H1 (cell line): ENCODE data around the gene KLHL2.
"Not testable (repeated sequence)": the region's sequence is repeated elsewhere in the genome, so short reads cannot be mapped to it uniquely, and the experiment has no call there.

Source experiments
- CBX8 ChIP-seq: fragments of 300-800, 300-1000 bp; sonication (generic); IDR thresholded peaks from 2 replicates; pipeline ENCODE4 v1.7.1; 2016; ENCODE audit warnings: low read depth, low read length, borderline replicate concordance
- CHD2 ChIP-seq: IDR thresholded peaks from 2 replicates; pipeline ENCODE4 v1.6.1; 2012; ENCODE audit warnings: low read length, improper control_type of control experiment
- EZH2 ChIP-seq: fragments of 200-600 bp; sonication (generic); IDR thresholded peaks from 2 replicates; pipeline ENCODE4 v1.7.1; 2012; ENCODE audit warnings: low read depth, mild to moderate bottlenecking, moderate library complexity, low read length, inconsistent platforms; ENCODE audit not compliant: severe bottlenecking
- FOSL1 ChIP-seq: IDR thresholded peaks from 2 replicates; pipeline ENCODE4 v1.6.1; 2011; ENCODE audit warnings: mild to moderate bottlenecking, low read depth, low read length, moderate library complexity; ENCODE audit not compliant: insufficient read depth
- HDAC6 ChIP-seq: IDR thresholded peaks from one replicate; pipeline ENCODE4 v1.7.1; 2012; ENCODE audit warnings: low read depth, mild to moderate bottlenecking, inconsistent platforms, low read length, moderate library complexity
- POLR2A ChIP-seq, 2 experiments: IDR thresholded peaks; 1 replicate in 1 of 2; 2 replicates in 1 of 2; pipeline ENCODE4 v1.6.1; 2011; ENCODE audit warnings: low read depth in 2 of 2, low read length in 2 of 2, mild to moderate bottlenecking in 2 of 2; ENCODE audit errors: control extremely low read depth in 1 of 2
- RAD21 ChIP-seq, 2 experiments: IDR thresholded peaks in 1 of 2; conservative IDR thresholded peaks in 1 of 2; 2 replicates each; pipeline ENCODE4 v1.6.1; 2011; ENCODE audit warnings: low read depth in 2 of 2, low read length in 2 of 2, improper control_type of control experiment in 1 of 2, inconsistent platforms in 1 of 2, mild to moderate bottlenecking in 1 of 2, moderate library complexity in 1 of 2
- RFX5 ChIP-seq: IDR thresholded peaks from 2 replicates; pipeline ENCODE4 v1.6.1; 2011; ENCODE audit warnings: low read depth, low read length, improper control_type of control experiment, borderline replicate concordance
- RNF2 ChIP-seq: fragments of 200-900, 300-1000 bp; sonication (generic); IDR thresholded peaks from 2 replicates; pipeline ENCODE4 v1.7.1; 2016; ENCODE audit warnings: borderline replicate concordance, low read depth, mild to moderate bottlenecking, antibody characterized with exemption, low read length; ENCODE audit not compliant: poor library complexity, severe bottlenecking; ENCODE audit errors: missing control alignments
- TF ChIP-seq, protein P1 (sequence below), 3 experiments: IDR thresholded peaks; 1 replicate in 2 of 3; 2 replicates in 1 of 3; pipeline versions ENCODE4 v1.5.1 to v1.6.1; 2011; ENCODE audit warnings: low read length in 3 of 3, mild to moderate bottlenecking in 3 of 3, inconsistent platforms in 2 of 3, low read depth in 1 of 3, moderate library complexity in 1 of 3; ENCODE audit not compliant: insufficient read depth in 1 of 3; ENCODE audit errors: control extremely low read depth in 1 of 3

- TF ChIP-seq POLR2A (IDR thresholded peaks at IDR 0.05; ENCODE audit: control extremely low read depth in 1 of 2, low read depth in 2 of 2, low read length in 2 of 2); RNF2; FOSL1; EZH2; RAD21 (IDR thresholded peaks at IDR 0.05 in 1 of 2, conservative IDR thresholded peaks at IDR 0.05 in 1 of 2; ENCODE audit: low read depth in 2 of 2, low read length in 2 of 2); CBX8; CHD2; HDAC6; RFX5: not testable (repeated sequence)
- TF ChIP-seq, protein P1, sequence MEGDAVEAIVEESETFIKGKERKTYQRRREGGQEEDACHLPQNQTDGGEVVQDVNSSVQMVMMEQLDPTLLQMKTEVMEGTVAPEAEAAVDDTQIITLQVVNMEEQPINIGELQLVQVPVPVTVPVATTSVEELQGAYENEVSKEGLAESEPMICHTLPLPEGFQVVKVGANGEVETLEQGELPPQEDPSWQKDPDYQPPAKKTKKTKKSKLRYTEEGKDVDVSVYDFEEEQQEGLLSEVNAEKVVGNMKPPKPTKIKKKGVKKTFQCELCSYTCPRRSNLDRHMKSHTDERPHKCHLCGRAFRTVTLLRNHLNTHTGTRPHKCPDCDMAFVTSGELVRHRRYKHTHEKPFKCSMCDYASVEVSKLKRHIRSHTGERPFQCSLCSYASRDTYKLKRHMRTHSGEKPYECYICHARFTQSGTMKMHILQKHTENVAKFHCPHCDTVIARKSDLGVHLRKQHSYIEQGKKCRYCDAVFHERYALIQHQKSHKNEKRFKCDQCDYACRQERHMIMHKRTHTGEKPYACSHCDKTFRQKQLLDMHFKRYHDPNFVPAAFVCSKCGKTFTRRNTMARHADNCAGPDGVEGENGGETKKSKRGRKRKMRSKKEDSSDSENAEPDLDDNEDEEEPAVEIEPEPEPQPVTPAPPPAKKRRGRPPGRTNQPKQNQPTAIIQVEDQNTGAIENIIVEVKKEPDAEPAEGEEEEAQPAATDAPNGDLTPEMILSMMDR (IDR thresholded peaks at IDR 0.05; ENCODE audit: control extremely low read depth in 1 of 3, insufficient read depth in 1 of 3, low read depth in 1 of 3, low read length in 3 of 3) = not testable (repeated sequence)
These were observed 40.5 kb upstream of the KLHL2 start for GRCh38 chr4:165166872-165167271.
